ENCODE results near the gene MAB21L4. TPM values are rescaled to one million over a fixed set of nuclear protein-coding genes. Genes with fewer than 3 reads are reported as not detected.

MAB21L4 gene
- total RNA-seq, 1 donor from 2014 or later, result not detected

DNA sequence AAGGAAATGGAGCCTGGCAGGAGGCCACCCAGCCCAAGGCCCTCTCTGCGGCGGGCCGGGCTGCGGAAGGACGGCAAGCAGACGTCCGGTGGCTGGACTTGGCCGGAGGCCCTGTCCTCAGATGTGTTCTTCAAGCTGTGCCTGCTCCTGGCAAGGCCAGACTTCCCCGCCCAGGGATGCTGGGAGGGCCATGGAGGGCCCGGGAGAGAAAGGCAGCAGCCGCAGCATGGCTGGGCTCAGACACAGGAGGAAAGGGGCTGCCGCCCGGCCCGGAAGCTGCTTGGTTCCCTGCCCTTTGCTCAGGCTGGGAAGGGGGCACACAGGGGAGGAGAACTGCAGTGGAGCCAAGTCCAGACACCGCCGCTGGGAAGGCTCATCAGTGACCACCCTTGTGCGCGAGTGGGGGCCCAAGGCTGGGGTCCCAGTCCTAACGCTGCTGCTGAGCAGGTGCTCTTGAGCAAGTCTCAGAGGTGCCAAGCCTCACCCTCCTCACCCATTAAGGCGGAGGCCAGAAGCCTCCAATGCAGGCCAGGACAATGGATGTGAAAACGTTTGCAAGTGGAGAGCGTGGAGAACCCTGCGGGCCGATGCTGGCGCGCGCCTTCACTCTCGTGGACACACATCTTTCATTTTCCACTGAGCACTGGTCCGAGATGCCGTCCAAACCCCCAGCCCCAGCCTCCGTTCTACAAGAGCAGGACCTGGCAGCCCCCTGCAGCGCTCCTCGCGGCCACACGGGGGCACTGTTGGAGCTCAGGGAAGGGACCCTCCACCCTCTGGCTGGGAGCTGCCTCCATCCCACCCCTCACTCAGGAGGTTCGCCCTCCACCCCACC, 18.1 kb upstream of the MAB21L4 start:
- intact Hi-C loops (cut with micrococcal nuclease), result loop anchor here (5.0 kb wide), 2 partner anchors 123 to 233 kb away; partner anchors contain the start of gene PASK

DNA sequence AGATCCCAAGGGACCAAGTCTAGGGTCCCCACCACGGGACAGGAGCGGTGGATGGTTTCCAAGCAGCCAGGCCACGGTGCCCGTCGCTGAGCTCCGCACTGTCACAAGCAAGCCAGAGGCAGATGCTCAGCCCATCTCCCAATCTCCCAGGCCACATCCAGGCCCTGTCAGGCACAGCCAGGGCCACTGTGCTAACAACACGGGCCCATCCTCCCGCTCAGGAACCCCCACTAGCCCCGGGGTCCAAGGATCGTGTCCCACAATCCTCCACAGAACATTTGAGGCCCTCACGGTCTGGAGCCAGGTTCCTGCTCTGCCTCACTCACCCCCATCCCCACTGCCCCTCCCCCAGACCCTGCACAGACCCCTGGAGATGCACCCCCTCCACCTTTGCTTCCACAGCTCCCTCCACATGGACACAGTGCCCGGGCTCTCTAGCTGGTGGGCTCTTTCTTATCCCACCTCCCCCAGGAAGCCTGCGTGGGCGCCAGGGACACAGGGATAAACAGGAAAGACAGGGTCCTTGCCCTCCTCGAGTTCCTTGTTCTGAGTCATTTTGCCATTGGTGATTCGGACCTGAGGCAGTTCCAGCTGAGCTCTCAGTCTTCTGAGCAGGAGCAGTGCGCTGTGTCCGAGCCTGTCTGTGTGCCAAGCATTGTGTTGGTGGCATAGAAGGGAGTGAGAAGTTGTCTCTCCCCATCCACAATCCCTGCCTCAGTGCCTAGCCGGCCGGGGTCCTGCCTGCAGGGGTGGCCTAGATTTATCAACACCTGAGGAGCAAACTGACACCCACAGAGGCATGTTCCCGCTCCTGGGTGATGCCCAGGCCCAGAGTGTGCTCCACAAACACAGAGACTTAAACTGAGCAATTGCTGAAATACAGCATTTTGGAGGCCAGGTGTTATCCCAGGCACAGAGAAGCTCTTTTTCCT, 17.2 kb upstream of the MAB21L4 start:
- intact Hi-C loops (cut with micrococcal nuclease), result loop anchor here (5.0 kb wide), 2 partner anchors 124 to 234 kb away; partner anchors contain the start of gene PASK

DNA sequence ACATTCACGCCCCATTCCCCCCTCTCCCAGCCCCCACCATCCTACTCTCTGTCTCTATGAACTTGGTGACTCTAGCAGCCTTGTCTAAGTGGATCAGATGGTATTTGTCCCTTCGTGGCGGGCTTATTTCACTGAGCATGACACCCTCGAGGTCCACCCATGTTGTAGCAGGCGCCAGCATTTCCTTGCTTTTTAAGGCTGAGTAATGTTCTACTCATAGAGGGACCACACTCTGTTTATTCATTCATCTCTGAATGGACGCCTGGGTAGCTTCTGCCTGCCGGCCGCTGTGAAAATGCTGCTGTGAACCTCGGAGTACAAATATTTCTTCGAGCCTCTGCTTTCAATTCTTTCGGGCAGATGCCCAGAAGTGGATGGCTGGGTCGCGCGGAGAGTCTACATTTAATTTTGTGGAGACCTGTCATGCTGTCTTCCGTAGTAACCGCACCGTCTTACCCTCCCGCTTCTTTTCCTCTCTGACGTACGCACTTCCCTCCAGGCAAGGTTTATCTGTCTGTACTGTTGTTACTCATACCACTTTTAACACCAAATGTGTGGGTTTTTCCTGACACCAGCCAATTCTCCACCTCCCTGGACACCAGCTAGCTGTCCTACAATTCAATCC, 15.8 kb upstream of the MAB21L4 start:
- intact Hi-C loops (cut with micrococcal nuclease), result loop anchor here (5.0 kb wide), 2 partner anchors 126 to 236 kb away; partner anchors contain the start of gene PASK

DNA sequence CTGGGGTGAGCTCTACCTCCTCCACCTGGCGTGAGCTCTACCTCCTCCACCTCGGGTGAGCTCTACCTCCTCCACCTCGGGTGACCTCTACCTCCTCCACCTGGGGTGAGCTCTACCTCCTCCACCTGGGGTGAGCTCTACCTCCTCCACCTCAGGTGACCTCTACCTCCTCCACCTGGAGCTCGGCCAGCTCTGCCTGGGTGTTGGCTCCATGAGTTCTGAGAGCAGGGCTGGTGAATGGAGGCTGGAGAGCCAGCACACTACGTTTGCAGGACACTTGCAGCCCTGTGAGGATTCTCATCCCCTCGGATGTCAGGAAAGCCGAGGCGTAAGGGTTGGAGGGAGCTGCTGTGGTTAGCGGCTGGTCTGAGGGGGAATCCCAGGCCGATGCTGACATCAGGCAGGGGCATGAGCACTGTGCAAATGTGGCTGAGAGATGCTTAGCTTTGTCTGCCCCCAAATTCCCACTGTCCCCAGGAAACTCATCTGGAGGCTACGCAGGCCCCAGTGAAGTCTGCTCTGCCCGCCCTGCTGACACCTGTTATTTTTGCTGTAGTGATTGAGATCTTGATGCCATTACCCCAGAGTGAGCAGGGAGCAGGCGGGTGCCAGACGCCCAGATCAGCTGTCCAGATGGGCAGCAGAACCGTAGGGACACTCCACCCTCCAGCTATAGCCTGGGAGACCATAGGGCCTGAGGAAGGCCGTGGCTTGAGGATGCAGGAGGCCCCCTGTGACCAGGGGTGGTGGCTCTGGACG, 13.4 kb upstream of the MAB21L4 start:
- intact Hi-C loops (cut with micrococcal nuclease), result no loop called here

DNA sequence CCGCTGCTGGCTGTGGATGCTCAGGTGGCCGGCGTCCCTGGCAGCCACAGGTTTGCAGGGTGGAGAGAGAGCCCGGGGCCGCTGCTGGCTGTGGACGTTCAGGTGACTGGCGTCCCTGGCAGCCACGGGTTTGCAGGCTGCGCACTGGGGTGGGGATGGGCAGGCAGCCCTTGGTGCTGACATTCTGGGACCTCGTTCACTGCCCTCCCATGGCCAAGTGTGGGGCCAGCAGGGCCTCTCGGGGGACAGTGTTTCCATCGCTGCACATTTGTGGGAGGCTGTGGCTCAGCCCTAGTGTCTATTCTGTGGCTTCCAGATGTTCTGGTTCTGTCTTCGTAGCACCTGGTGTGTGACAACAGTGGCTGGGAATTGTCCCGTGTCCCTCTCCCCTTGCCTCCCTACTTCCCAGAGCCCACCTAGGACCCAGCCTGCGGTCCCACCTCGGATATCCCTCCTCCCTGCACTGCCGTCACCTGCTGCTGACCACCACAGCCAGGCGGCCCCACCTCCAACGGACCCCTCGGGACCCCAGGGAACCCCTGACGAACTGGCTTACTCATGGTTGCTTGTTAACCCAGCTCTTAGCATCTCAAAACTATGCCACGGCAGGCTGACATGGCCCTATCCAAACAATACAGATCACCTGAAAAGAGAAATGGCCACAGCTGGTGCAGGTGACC, 11.1 kb upstream of the MAB21L4 start:
- intact Hi-C loops (cut with micrococcal nuclease), result no loop called here

DNA sequence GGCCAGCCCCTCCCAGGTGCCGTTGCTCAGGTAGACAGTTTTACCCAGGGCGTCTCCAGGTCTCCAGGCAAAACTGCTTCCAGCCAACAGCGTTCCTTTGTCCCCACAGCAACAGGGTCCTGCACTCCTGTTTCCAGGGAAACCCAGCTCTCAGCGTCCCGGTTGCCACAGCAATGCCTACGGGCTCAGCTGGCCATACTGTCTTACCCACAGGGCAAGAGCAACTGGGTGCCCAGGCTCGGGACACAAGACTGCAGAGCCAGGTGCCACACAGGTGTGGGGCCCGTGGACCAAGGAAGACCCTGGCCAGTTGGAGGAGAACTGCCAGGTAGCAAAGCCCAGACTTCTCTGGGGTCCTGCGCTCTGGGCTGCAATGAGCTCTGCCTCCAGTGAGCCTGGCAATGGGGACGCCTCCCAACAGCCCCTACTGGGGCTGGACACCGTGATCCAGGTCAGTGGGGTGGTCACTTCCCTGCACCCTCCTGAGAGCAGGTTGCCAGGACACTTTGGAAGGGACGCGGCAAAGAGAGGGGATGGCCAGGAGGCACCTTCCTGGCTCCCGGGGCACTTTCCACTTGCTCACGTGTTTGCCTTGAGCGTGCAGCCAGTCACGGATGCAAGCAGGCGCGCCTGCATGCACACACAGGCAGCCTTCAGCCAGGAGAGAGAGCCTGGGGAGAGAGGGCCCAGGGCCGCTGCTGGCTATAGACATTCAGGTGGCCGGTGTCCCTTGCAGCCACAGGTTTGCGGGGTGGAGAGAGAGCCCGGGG, 10.4 kb upstream of the MAB21L4 start, which contains the start of gene CROCC2:
TSS of gene CROCC2 (plus strand) at position 196 of the 770 bp plus-strand sequence. CDS start at position 374, 178 bp downstream.
- intact Hi-C loops (cut with micrococcal nuclease), result no loop called here

DNA sequence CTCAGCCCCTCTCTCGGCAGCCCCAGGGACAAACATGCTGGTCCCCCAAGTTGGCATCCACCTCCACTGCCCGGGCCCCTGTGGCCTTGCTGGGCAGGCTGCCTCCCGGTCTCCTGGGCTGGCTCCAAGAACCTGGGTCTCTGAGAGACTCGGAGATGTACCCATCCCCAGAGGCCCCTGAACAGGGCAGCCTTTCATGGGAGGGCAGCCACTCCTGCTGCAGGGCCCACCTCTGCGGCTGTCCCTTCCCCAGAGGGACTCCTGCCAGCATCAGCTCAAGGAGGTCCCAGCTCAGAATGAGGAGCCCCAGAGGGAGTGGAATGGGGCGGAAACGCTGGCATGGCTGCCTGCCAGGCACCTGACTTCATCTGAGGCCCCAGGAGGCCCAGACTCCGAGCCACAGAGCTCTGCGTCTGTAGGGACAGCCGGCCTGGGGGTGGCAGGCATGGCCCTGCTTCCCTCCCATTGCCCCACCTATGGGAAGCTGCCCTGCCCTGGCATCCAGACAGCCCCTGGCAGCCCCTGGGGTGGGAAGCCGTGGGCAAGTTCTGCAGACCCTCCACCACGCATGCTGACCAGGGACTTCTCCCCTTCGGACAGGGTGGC, 9.3 kb upstream of the MAB21L4 start:
- intact Hi-C loops (cut with micrococcal nuclease), result no loop called here

DNA sequence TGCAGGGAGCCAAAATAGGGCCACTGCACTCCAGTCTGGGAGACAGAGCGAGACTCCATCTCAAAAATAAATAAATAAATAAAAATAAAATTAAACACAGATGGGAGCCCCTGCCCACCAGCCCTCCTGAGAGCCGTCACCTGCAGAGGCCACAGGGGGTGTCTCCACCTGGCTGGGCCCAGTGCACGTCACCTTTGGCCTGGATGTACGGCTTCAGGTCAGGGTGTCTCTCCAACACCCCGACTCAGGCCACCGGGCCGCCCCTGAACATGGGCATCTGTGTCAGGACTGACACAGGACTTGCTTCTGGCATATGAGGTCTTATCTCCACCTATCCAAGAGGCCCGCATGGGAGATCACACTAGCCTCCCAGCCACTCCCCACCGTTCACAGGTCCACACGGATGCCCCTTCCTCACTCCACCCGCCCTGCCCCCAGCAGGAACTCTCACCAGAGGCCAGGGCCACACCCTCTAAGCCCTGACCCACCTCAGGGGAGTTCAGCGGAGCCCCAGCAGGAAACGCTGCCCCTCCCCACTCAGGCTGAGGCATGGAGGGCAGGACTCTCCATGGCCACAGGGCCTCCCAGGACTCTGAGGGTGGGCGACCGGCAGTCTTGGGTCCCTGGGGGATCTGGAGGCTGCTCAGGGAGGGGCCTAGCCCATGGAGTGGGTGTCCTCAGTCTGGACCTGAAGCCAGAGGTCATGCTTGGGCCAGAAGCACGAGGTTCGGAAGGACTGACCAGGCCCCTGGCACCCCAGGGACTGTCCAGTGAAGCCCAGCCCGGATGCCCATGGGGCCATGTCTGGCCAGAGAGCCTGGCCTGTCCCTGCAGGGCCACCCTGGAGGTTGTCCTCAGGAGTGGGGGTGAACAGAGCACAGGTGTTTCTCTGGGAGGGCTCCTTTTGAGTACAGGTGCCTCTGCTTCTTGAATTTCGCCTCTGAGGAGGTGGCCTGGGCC, 8.5 kb upstream of the MAB21L4 start:
- intact Hi-C loops (cut with micrococcal nuclease), result no loop called here

DNA sequence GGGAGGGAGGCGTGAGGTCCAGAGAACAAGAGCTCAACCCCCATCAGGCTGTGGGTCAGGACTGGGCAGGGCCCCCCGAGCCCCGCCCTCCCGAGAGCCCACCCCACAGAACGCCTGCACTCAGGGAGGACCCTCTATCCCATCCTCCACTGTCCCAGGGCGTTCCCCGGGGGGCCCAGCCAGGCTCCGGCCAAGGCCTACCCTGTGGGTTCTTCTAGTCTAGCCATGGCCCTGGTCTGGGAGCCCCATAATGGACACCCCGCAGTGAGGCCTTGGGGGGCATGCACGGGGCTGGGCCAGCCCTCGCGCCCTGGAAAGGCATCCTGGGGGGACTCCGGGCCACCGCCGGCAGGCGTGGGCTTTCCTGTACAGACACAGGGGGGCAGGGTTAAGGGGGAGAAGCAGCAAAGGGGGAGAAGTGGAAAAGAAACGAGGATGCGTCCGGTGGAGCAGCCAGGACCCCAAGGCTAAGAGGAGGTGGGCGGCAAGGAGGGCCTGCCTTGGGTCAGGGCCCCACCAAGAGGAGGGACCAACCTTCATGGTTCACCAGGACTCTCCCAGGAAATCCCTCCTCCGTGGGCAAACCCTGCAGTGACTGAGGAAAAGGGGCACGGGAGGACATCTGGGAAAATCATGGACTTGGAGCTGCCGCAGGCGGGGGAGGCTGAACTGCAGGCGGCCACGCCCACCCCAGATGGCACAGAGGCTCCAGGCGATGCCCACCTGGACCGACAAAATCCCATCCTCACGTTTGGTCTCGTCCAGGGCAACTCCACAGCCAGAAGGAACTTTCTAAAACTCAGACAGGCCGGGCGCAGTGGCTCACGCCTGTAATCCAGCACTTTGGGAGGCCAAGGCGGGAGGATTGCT, 7.5 kb upstream of the MAB21L4 start:
- intact Hi-C loops (cut with micrococcal nuclease), result no loop called here

DNA sequence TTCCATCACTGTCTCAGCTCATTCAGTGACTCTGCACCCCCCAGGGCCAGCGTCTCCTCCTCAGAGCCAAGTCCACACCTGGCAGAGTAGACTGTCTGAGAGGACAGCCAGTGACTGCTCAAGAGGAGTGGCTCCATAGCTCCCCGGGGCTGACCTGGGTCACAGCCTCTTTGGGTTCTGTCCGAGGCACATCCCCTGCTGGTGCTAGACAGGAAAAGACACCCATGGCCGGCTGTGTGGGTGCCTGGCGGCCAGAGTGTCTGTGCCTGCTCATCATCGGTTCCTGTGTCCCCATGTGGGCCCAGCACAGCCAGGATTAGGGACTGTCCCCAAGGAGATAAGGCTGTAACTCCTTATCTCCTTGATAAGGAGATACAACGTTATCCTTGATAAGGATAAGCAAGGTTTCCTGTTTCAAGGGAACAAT, 6.7 kb upstream of the MAB21L4 start:
- intact Hi-C loops (cut with micrococcal nuclease), result no loop called here

DNA sequence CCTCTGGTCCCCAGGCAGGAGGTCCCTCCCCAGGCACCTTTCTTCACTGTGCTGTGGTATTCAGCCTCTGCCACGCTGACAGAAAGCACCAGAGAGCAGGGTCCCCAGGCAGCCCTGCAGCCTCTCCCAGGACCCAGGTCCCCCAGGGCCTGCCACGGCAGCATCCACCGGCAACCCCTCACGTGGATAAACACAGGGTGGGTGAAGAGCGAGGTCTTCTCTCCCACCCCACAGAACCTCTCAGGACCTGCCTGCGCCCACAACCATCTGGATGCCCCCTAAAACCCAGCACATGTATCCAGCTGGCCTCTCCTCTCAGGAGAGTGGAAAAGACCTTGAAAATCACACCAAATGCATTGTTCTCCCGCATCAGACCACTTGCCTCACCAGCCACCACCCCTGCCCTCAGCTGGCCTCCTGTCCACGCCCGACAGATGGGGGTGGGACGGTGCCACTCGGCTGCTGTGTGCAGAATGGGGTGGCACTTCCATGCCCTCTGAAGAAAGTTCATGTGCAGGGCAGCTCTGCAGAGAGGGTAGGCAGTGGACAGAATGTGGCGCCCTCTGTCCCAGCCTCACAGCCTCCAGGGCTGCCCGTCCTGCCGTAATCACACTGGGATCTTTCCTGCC, 6.1 kb upstream of the MAB21L4 start:
- intact Hi-C loops (cut with micrococcal nuclease), result no loop called here

DNA sequence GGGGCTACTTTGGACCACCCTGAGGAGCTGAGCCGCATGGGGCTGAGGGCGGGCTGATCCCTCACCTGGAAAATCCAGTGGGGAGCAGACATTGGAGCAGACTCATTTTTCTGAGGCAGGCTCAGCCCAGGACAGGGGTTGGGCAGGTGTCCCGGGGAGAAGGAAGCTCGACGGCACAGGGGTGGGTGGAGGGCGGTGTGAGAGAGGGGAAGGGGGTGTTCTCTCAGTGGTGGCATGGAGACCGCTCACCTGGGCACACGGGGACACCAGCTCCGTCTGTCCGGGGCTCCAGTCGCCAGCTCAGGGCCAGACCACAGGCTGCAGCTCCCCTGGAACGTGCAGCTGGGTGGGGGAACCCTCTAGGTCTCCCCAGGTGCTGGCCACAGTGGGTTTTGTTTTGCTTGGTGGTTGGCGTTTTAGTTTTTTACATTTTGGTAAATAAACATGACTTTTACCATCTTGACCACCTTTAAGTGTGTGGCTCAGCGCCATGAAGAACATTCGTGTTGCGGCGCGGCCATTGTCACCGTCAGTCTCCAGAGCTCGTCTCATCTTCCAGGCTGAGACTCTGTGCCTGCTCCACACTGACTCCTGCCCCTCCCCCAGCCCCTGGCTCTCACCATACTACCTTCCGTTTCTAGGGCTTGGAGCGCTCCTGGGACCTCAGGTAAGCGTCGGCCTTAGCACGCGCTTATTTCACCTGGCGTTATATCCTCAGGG, 4.3 kb upstream of the MAB21L4 start:
- intact Hi-C loops (cut with micrococcal nuclease), result no loop called here

DNA sequence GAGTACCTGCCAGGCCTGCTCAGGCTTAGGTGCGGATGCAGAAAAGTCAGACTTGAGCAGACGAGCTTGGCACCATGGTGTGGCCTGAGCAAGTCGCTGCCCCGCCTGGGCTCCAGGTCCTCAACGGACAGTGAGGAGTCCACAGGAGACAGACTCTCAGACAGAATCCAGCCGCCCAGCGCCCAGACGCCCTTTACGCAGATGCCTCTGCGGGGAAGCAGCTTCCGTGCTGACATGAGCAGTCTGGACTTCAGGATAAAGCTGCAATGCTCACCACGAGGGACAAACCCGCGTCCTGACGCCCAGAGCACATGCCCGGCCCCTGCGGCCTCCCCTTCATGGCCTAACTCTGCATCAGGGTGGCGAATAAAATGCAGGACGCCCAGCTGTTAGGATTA, 3.5 kb upstream of the MAB21L4 start:
- intact Hi-C loops (cut with micrococcal nuclease), result no loop called here

DNA sequence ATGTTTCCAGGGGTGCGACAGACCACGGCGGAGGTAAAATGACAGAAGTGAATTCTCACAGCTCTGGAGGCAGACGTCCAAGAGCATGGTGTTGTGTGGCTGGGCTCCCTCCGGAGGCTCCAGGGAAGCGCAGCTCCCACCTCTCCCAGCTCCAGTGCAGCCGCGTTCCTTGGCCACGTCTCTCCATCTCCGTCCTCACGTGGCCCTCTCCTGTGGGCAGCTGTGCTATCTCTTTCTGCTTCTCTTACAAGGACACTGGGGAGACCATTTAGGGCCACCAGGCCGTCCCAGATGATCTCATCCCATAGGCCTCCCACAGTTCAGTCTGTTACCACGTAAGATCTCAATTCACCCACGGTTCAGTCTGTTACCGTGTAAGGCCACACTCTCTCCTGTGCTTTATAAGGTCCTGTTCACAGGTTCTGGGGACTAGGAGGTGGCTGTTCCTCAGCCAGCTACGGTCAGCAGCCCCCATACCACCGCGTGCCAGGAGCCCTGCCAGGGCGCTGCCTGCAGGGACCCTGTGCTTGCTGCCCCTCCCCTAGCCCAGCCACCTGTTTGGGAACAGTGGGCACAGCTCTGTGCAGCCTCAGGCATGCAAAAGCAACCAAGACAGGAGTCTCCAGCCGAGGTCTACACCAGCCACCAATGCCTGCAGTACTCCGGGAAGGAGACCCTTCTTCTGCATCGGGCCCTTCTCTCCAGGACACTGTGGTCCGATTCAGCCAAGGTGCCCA, 2.9 kb upstream of the MAB21L4 start:
- intact Hi-C loops (cut with micrococcal nuclease), result no loop called here
